Tibial artery (tissue), 4 donors: Measurements from ENCODE around the gene PSAP.

Experiments used
- DNase-seq, 2 donors: peaks; one replicate each; pipeline ENCODE4 v3.0.0-alpha.2; 2019
- H3K27ac ChIP-seq, 2 donors: fragments of 200-600 bp; sonication (generic) in 1 of 2; 1 replicate in 1 of 2; 2 replicates in 1 of 2; pipeline ENCODE4 v1.5.1; 2018 to 2019; ENCODE audit warnings: mild to moderate bottlenecking in 1 of 2
- H3K27me3 ChIP-seq, 2 donors: fragments of 200-600 bp; sonication (generic) in 1 of 2; one replicate each; pipeline versions ENCODE4 v1.5.1 to v1.6.0; 2016 to 2019
- H3K36me3 ChIP-seq, 3 donors: fragments of 200-600 bp; sonication (generic) in 2 of 3; one replicate each; pipeline ENCODE4 v1.5.1; 2016 to 2019; ENCODE audit warnings: mild to moderate bottlenecking in 2 of 3
- H3K4me1 ChIP-seq, 4 donors: fragments of 200-600 bp; sonication (generic) in 2 of 4; 1 replicate in 3 of 4; 2 replicates in 1 of 4; pipeline ENCODE4 v1.5.1; 2016 to 2019
- H3K4me3 ChIP-seq, 2 donors: fragments of 200-600 bp; sonication (generic) in 1 of 2; 1 replicate in 1 of 2; 2 replicates in 1 of 2; pipeline ENCODE4 v1.5.1; 2018 to 2019; ENCODE audit warnings: mild to moderate bottlenecking in 2 of 2
- H3K9me3 ChIP-seq, 3 donors: fragments of 200-600 bp; sonication (generic) in 1 of 3; one replicate each; pipeline ENCODE4 v1.5.1; 2016 to 2019
- CTCF ChIP-seq, 2 experiments: fragments of 200-600 bp in 1 of 2; fragments of 450-650 bp in 1 of 2; IDR thresholded peaks; one replicate each; pipeline ENCODE4 v1.5.1; 2017 to 2019; ENCODE audit warnings: antibody characterized with exemption in 2 of 2, mild to moderate bottlenecking in 1 of 2, moderate library complexity in 1 of 2
- intact Hi-C: fragments of 100-400 bp; cut with DNase I; formaldehyde crosslinking; loops from one replicate; pipeline ENCODE4 v1.15.0; 2023; ENCODE audit warnings: low total_unique reads

PSAP gene

DNA sequence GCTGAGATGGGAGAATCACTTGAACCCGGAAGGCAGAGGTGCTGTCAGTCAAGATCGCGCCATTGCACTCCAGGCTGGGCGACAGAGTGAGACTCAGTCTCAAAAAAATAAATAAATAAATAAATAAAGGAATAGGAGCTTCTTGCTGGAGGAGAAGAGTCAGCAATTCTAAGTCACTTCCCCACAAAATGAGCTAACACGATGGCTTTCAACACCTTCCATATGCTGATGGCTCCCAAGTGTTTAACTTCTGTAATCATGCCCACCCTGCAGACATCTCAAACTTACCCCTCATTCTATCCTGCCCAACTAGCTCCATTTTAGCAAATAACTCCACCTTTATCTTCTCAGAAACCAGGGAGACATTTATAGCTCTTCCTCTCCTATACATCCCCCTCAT, 21.2 kb downstream of the PSAP start:
- TF ChIP-seq CTCF (IDR thresholded peaks at IDR 0.05), result no peak
- no peaks in the 10 kb centered on the region for H3K27me3 ChIP-seq
- no peak overlapping the region for H3K4me3 ChIP-seq
- no peaks in the 10 kb centered on the region for H3K9me3 ChIP-seq
- H3K27ac ChIP-seq, result no peak overlapping the region
- H3K4me1 ChIP-seq, result peaks cover 0 to 12% (median 6%) of the 10 kb centered on the region in 4 donors
- peaks cover 75 to 95% (median 76%) of the 10 kb centered on the region in 3 donors for H3K36me3 ChIP-seq
- no peak for DNase-seq
- intact Hi-C loops, result loop anchor here (5.0 to 10.0 kb wide), 2 partner anchors 53 to 65 kb away; no protein-coding TSS in a partner anchor

- peak; percentile 77 to 80 for DNase-seq
- TF ChIP-seq CTCF (IDR thresholded peaks at IDR 0.05), result no peak
- H3K4me1 ChIP-seq, result peaks cover 0 to 7% (median 3%) of the 10 kb centered on the region in 4 donors
- intact Hi-C loops, result no loop called here
- no peak overlapping the region for H3K4me3 ChIP-seq
- peaks cover 83 to 100% (median 83%) of the 10 kb centered on the region in 3 donors for H3K36me3 ChIP-seq
- no peaks in the 10 kb centered on the region for H3K9me3 ChIP-seq
- H3K27me3 ChIP-seq, result no peaks in the 10 kb centered on the region
- no peak overlapping the region for H3K27ac ChIP-seq
Measured at GRCh38 chr10:71829171-71829570, 21.9 kb downstream of the PSAP start.

DNA sequence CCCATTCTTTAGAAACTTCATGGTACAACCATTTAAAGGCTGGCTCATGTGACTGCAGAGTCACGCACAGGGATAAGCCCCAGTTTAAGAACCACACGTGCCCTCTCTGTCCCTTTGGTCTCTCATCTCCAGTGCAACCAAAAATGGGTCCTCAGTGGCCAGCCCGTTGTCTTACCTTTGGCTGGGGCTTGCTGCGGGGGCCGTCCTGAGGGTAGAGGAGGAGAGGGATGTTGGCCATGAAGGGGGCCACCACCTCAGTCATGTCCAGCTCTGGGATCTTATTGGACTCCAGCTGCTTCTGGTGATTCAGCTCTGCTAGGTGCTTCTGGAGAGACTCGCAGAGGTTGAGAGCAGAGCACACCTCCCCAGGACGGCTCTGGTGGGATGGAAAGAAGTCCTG, 22.3 kb downstream of the PSAP start:
- DNase-seq, result no peak
- Histone ChIP-seq H3K27me3 (no peaks in the 10 kb centered on the region), H3K9me3 (no peaks in the 10 kb centered on the region), H3K27ac (no peak overlapping the region), H3K4me1 (peaks cover 0 to 5% (median 1%) of the 10 kb centered on the region in 4 donors), H3K4me3 (no peak overlapping the region), H3K36me3 (peaks cover 87 to 100% (median 88%) of the 10 kb centered on the region in 3 donors)
- TF ChIP-seq CTCF (IDR thresholded peaks at IDR 0.05), result no peak
- intact Hi-C loops, result no loop called here

DNA sequence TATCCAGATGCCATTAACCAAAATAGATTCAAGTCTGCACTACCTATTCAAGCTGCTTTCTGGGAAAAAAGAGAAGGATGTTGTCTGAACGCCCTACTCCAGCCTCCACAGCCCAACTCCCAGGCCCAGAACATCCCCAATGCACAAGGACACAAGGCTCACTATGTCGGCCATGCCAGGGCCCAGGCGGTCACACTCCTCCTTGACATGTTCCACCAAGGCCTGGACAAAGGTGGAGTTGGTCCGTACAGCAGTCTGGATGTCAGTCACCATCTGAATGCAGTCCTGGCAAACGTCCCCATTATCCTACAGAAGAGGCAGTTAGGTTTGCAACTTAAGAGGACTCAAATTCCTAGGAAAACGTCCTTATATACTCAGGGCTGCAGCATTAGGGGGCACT, 23.2 kb downstream of the PSAP start:
- no peaks in the 10 kb centered on the region for H3K9me3 ChIP-seq
- intact Hi-C loops, result no loop called here
- no peak overlapping the region for H3K27ac ChIP-seq
- no peaks in the 10 kb centered on the region for H3K4me1 ChIP-seq
- peaks cover 96 to 100% (median 96%) of the 10 kb centered on the region in 3 donors for H3K36me3 ChIP-seq
- DNase-seq, result no peak
- TF ChIP-seq CTCF (IDR thresholded peaks at IDR 0.05), result no peak
- H3K27me3 ChIP-seq, result no peaks in the 10 kb centered on the region
- no peak overlapping the region for H3K4me3 ChIP-seq

DNA sequence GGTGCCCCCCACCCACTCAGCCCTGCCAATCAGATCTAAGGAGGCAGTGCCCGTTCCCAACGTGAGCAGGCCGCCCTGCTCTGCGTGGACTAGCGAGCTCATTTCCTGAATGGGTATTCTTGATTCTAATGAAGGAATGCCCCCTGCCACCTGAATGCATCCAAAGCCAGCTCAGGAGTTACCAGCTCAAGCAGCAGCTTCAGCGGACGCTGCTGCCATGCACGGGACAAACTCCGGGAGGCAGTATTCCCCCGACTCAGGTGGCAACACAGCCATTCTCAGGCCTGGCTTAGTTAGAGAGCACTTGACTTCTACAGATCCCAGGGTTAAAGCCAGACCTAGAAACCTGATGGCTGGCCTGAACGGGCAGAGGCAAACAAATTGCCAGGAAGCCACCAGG, 25.8 kb downstream of the PSAP start:
- Histone ChIP-seq H3K9me3 (no peaks in the 10 kb centered on the region), H3K4me3 (no peak overlapping the region), H3K27ac (no peak overlapping the region), H3K36me3 (peaks cover 97 to 99% (median 97%) of the 10 kb centered on the region in 3 donors), H3K27me3 (no peaks in the 10 kb centered on the region), H3K4me1 (no peaks in the 10 kb centered on the region)
- DNase-seq, result no peak
- intact Hi-C loops, result no loop called here
- TF ChIP-seq CTCF (IDR thresholded peaks at IDR 0.05), result no peak

DNA sequence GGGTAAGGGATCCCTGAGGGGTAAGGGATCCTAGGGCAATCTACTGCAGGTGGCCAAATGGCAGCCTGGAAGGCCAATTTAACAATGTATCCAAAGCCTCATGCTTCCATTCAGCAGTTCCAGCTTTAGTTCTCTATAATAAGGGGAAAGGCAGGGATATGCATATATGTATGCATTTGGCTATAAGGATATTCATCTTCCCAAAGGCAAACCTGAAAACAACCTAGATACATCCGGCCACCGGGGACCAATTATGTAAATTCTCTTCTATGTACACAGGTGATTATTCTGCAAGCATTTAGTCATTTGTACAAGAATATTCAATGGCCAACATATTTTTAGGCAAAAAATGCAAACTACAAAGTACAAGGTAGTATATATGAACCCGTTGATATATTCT, 26.7 kb downstream of the PSAP start:
- TF ChIP-seq CTCF (IDR thresholded peaks at IDR 0.05), result no peak
- Histone ChIP-seq H3K4me1 (no peaks in the 10 kb centered on the region), H3K4me3 (no peak overlapping the region), H3K27me3 (no peaks in the 10 kb centered on the region), H3K27ac (no peak overlapping the region), H3K9me3 (no peaks in the 10 kb centered on the region), H3K36me3 (peaks cover 97 to 99% (median 97%) of the 10 kb centered on the region in 3 donors)
- intact Hi-C loops, result no loop called here
- no peak for DNase-seq
